SK-N-SH treated with all-trans-retinoic acid at 6 μM for 48 hours (cell line): ENCODE results near the gene TTBK1.
A peak's percentile ranks its signal among the peaks of the same experiment; 100 is the strongest.

ENCODE experiments used
- ATAC-seq: fragments of 200-7000 bp; cut with Tn5 transposase; 3 replicates; pipeline ENCODE4 v1.9.1; 2020; ENCODE audit warnings: mild to moderate bottlenecking, moderate library complexity
- ARNTL ChIP-seq: fragments of 450-650 bp; formaldehyde crosslinking; IDR thresholded peaks from 2 replicates; pipeline ENCODE4 v1.5.0; 2020; ENCODE audit warnings: low read depth, mild to moderate bottlenecking, moderate library complexity, borderline replicate concordance
- BACH2 ChIP-seq: fragments of 250-450 bp; sonication (Bioruptor Pico); IDR thresholded peaks from 2 replicates; pipeline ENCODE4 v1.9.0; 2021; ENCODE audit warnings: mild to moderate bottlenecking, borderline replicate concordance
- CSDC2 ChIP-seq: fragments of 250-450 bp; sonication (Bioruptor Pico); IDR thresholded peaks from 2 replicates; pipeline ENCODE4 v1.5.0; 2020; ENCODE audit warnings: mild to moderate bottlenecking, moderate library complexity
- CSRNP3 ChIP-seq: fragments of 250-450 bp; sonication (Bioruptor Pico); IDR thresholded peaks from 2 replicates; pipeline ENCODE4 v1.5.1; 2021; ENCODE audit warnings: mild to moderate bottlenecking, moderate library complexity
- GLIS3 ChIP-seq: fragments of 250-450 bp; sonication (Bioruptor Pico); IDR thresholded peaks from 2 replicates; pipeline ENCODE4 v1.5.0; 2020; ENCODE audit warnings: mild to moderate bottlenecking, moderate library complexity
- ISL1 ChIP-seq: fragments of 250-450 bp; sonication (Bioruptor Pico); IDR thresholded peaks from 2 replicates; pipeline ENCODE4 v2.1.2; 2022; ENCODE audit warnings: mild to moderate bottlenecking, moderate library complexity
- OSR1 ChIP-seq: fragments of 250-450 bp; sonication (Bioruptor Pico); IDR thresholded peaks from 2 replicates; pipeline ENCODE4 v1.8.0; 2022; ENCODE audit warnings: moderate library complexity, mild to moderate bottlenecking, inconsistent platforms
- PATZ1 ChIP-seq: fragments of 250-450 bp; sonication (Bioruptor Pico); IDR thresholded peaks from 2 replicates; pipeline ENCODE4 v1.8.0; 2020; ENCODE audit warnings: mild to moderate bottlenecking, moderate library complexity, borderline replicate concordance
- POU6F1 ChIP-seq: fragments of 250-450 bp; sonication (Bioruptor Pico); IDR thresholded peaks from 2 replicates; pipeline ENCODE4 v1.8.0; 2021; ENCODE audit warnings: low read depth, mild to moderate bottlenecking, moderate library complexity, borderline replicate concordance
- PPARA ChIP-seq: fragments of 250-450 bp; sonication (Bioruptor Pico); IDR thresholded peaks from 2 replicates; pipeline ENCODE4 v1.5.0; 2020; ENCODE audit warnings: mild to moderate bottlenecking, borderline replicate concordance
- SNAI2 ChIP-seq: fragments of 250-450 bp; sonication (Bioruptor Pico); IDR thresholded peaks from 2 replicates; pipeline ENCODE4 v1.5.0; 2020; ENCODE audit warnings: mild to moderate bottlenecking, moderate library complexity
- TCF4 ChIP-seq: fragments of 250-450 bp; sonication (Bioruptor Pico); IDR thresholded peaks from 2 replicates; pipeline ENCODE4 v1.8.0; 2021; ENCODE audit warnings: mild to moderate bottlenecking, moderate library complexity, borderline replicate concordance
- TOX ChIP-seq: fragments of 250-450 bp; sonication (Bioruptor Pico); IDR thresholded peaks from 2 replicates; pipeline ENCODE4 v1.8.0; 2021; ENCODE audit warnings: mild to moderate bottlenecking, moderate library complexity, borderline replicate concordance
- TSHZ2 ChIP-seq: fragments of 250-450 bp; sonication (Bioruptor Pico); IDR thresholded peaks from 2 replicates; pipeline ENCODE4 v1.5.0; 2020; ENCODE audit warnings: mild to moderate bottlenecking, moderate library complexity
- ZC3H10 ChIP-seq: fragments of 250-450 bp; sonication (Bioruptor Pico); IDR thresholded peaks from 2 replicates; pipeline ENCODE4 v1.5.1; 2021; ENCODE audit warnings: mild to moderate bottlenecking, moderate library complexity
- ZFP3 ChIP-seq: fragments of 250-450 bp; sonication (Bioruptor Pico); IDR thresholded peaks from 2 replicates; pipeline ENCODE4 v1.5.0; 2020; ENCODE audit warnings: mild to moderate bottlenecking, moderate library complexity
- ZFP30 ChIP-seq: fragments of 450-650 bp; formaldehyde crosslinking; IDR thresholded peaks from 2 replicates; pipeline ENCODE4 v1.5.0; 2022; ENCODE audit warnings: mild to moderate bottlenecking, moderate library complexity
- ZNF565 ChIP-seq: fragments of 450-650 bp; formaldehyde crosslinking; conservative IDR thresholded peaks from 2 replicates; pipeline ENCODE4 v1.5.0; 2020; ENCODE audit warnings: low read depth, mild to moderate bottlenecking, moderate library complexity
- ZNF70 ChIP-seq: fragments of 450-650 bp; formaldehyde crosslinking; IDR thresholded peaks from 2 replicates; pipeline ENCODE4 v1.5.0; 2020; ENCODE audit warnings: mild to moderate bottlenecking, moderate library complexity
- ZNF8 ChIP-seq: fragments of 450-650 bp; formaldehyde crosslinking; IDR thresholded peaks from 2 replicates; pipeline ENCODE4 v1.5.0; 2020; ENCODE audit warnings: mild to moderate bottlenecking, moderate library complexity

Gene TTBK1

GRCh38 chr6:43276577-43277305 lies 33.5 kb downstream of the TTBK1 start:
- no peak for TF ChIP-seq PPARA (CRISPR knock-in tag)
- no peak for ATAC-seq

GRCh38 chr6:43277306-43277642 lies 34.0 kb downstream of the TTBK1 start:
- ATAC-seq: no peak

GRCh38 chr6:43277643-43278523 lies 34.6 kb downstream of the TTBK1 start:
- no peak for TF ChIP-seq ZFP3
- no peak for TF ChIP-seq ARNTL (CRISPR knock-in tag)
- TF ChIP-seq ZNF70 (CRISPR knock-in tag): no peak
- no peak for TF ChIP-seq ZNF565 (CRISPR knock-in tag)
- no peak for TF ChIP-seq TCF4
- TF ChIP-seq PATZ1 (CRISPR knock-in tag): no peak
- TF ChIP-seq TSHZ2: no peak
- TF ChIP-seq PPARA (CRISPR knock-in tag): no peak
- no peak for TF ChIP-seq SNAI2
- TF ChIP-seq ZNF8 (CRISPR knock-in tag): no peak
- TF ChIP-seq CSRNP3 (CRISPR knock-in tag): no peak
- no peak for TF ChIP-seq ZFP30 (CRISPR knock-in tag)
- ATAC-seq: peak; percentile 33

More at GRCh38 chr6:43277306-43277642, 34.0 kb downstream of the TTBK1 start:
- TF ChIP-seq ZFP30 (CRISPR knock-in tag): no peak
- no peak for TF ChIP-seq ZC3H10 (CRISPR knock-in tag)
- no peak for TF ChIP-seq ISL1 (CRISPR knock-in tag)
- TF ChIP-seq ZNF70 (CRISPR knock-in tag): no peak
- no peak for TF ChIP-seq BACH2
- TF ChIP-seq OSR1 (CRISPR knock-in tag): no peak
- no peak for TF ChIP-seq POU6F1 (CRISPR knock-in tag)
- no peak for TF ChIP-seq ZNF8 (CRISPR knock-in tag)
- TF ChIP-seq PPARA (CRISPR knock-in tag): no peak
- TF ChIP-seq PATZ1 (CRISPR knock-in tag): no peak
- no peak for TF ChIP-seq TCF4
- TF ChIP-seq CSDC2: no peak
- no peak for TF ChIP-seq ZNF565 (CRISPR knock-in tag)
- no peak for TF ChIP-seq GLIS3
- TF ChIP-seq TOX: no peak
- no peak for TF ChIP-seq SNAI2
